ENCODE measurements around the gene NAALADL2. TPM values are rescaled to one million over a fixed set of nuclear protein-coding genes. Genes with fewer than 3 reads are reported as not detected.
A peak's percentile ranks its signal among the peaks of the same experiment; 100 is the strongest.

Gene NAALADL2
- total and polyA plus RNA-seq, 2 donors (not counting 3 experiments of a cell fraction or from before 2014, with no cell fraction given): 1.1 to 4.0 TPM

- TF ChIP-seq EZH2 (IDR thresholded peaks at IDR 0.05; ENCODE audit: borderline replicate concordance, low read depth, low read length, severe bottlenecking) (no peak), JUN (IDR thresholded peaks at IDR 0.05; ENCODE audit: borderline replicate concordance, insufficient read depth, insufficient read length, low read depth) (peak; percentile 53), POLR2AphosphoS5 (IDR thresholded peaks at IDR 0.05; ENCODE audit: insufficient read depth, low read depth, low read length) (no peak), CTCF (IDR thresholded peaks at IDR 0.05; ENCODE audit: extremely low read depth in 1 of 2, insufficient read depth in 1 of 2, low read depth in 1 of 2, low read length in 2 of 2) (no peak), MYC (IDR thresholded peaks at IDR 0.05; ENCODE audit: low read depth, low read length) (no peak), MAX (IDR thresholded peaks at IDR 0.05; ENCODE audit: insufficient read depth, insufficient read length) (no peak), FOS (IDR thresholded peaks at IDR 0.05; ENCODE audit: borderline replicate concordance, insufficient read depth, low read length) (peak; percentile 55)
- intact Hi-C loops (cut with micrococcal nuclease): loop anchor here (2.0 kb wide), 1 partner anchor 30 kb away; no protein-coding TSS in a partner anchor
- H2AFZ ChIP-seq (ENCODE audit: low read depth, low read length): no peak overlapping the region
- POLR2A ChIA-PET: no interaction called here
- no TSS peak for BruUV-seq (replicated peaks)
- peaks cover 8% of the 10 kb centered on the region for H3K4me1 ChIP-seq (ENCODE audit: control insufficient read depth, extremely low read depth, insufficient read depth, low read length)
- CTCF ChIA-PET: interaction anchor here (1.0 kb wide), 2 partner anchors 27 to 44 kb away, joined by 3 read pairs; no protein-coding TSS in a partner anchor
- H3K27ac ChIP-seq (ENCODE audit: insufficient read depth, low read depth, low read length): no peak overlapping the region
- peak overlapping the region; percentile 53 for H3K4me2 ChIP-seq (ENCODE audit: insufficient read depth, low read length)
- no peaks in the 10 kb centered on the region for H3K9me3 ChIP-seq (replicated peaks; ENCODE audit: control insufficient read depth, insufficient read depth, low read length)
- no peaks in the 10 kb centered on the region for H3K27me3 ChIP-seq (ENCODE audit: control insufficient read depth in 2 of 2, insufficient read depth in 2 of 2, low read length in 2 of 2)
- dilution Hi-C loops (cut with MboI; ENCODE audit: extremely low pct_ligation_motif_present, low sequenced_read_pairs): no loop called here
- H3K9me1 ChIP-seq (replicated peaks; ENCODE audit: control insufficient read depth, extremely low read depth, insufficient read depth, low read length): no peaks in the 10 kb centered on the region
- FAIRE-seq (peak; percentile 61), DNase-seq (ENCODE audit: low read depth, low spot score) (peak; percentile 86)
- H3K79me2 ChIP-seq (ENCODE audit: control insufficient read depth, insufficient read depth, low read length): no peaks in the 10 kb centered on the region
- H3K4me3 ChIP-seq (replicated peaks in 1 of 3; ENCODE audit: insufficient read depth in 1 of 3, low read depth in 1 of 3, low read length in 3 of 3): no peak overlapping the region
- H3K9ac ChIP-seq (replicated peaks; ENCODE audit: extremely low read depth, insufficient read depth, low read length): no peak overlapping the region
- H4K20me1 ChIP-seq (replicated peaks; ENCODE audit: control insufficient read depth, extremely low read depth, insufficient read depth, low read length): no peaks in the 10 kb centered on the region
- H3K36me3 ChIP-seq (ENCODE audit: control insufficient read depth in 2 of 2, extremely low read depth in 1 of 2, insufficient read depth in 2 of 2, low read length in 2 of 2): no peaks in the 10 kb centered on the region
Measured at GRCh38 chr3:175222356-175222755, 363.2 kb downstream of the NAALADL2 start.

All from endothelial cell of umbilical vein (primary cell).